Liver (tissue), 9 donors: ENCODE results near the gene CMTM2. TPM values are rescaled to one million over a fixed set of nuclear protein-coding genes. Genes with fewer than 3 reads are reported as not detected.

Experiments
- DNase-seq: peaks from one replicate; pipeline ENCODE4 v3.0.0-alpha.2; 2017; ENCODE audit warnings: low spot score
- H3K27ac ChIP-seq, 2 donors: one replicate each; pipeline ENCODE4 v1.7.0; 2013; ENCODE audit warnings: inconsistent platforms in 2 of 2, low read length in 2 of 2, control low read depth in 1 of 2, low read depth in 1 of 2, mild to moderate bottlenecking in 1 of 2
- H3K27me3 ChIP-seq, 4 donors: one replicate each; pipeline versions ENCODE4 v1.6.1 to v1.7.0; 2013; ENCODE audit warnings: low read length in 3 of 4, inconsistent platforms in 1 of 4, mild to moderate bottlenecking in 1 of 4, moderate library complexity in 1 of 4; ENCODE audit not compliant: control insufficient read depth in 4 of 4, insufficient read depth in 4 of 4
- H3K36me3 ChIP-seq, 4 donors: one replicate each; pipeline versions ENCODE4 v1.6.1 to v1.7.0; 2013; ENCODE audit warnings: low read length in 3 of 4, mild to moderate bottlenecking in 3 of 4, low read depth in 1 of 4, moderate library complexity in 1 of 4; ENCODE audit not compliant: control insufficient read depth in 4 of 4, insufficient read depth in 3 of 4
- H3K4me1 ChIP-seq, 4 donors: one replicate each; pipeline versions ENCODE4 v1.6.1 to v1.7.0; 2013; ENCODE audit warnings: low read length in 3 of 4, mild to moderate bottlenecking in 3 of 4, moderate library complexity in 1 of 4; ENCODE audit not compliant: control insufficient read depth in 4 of 4, insufficient read depth in 4 of 4
- H3K4me3 ChIP-seq, 3 donors: one replicate each; pipeline versions ENCODE4 v1.6.1 to v1.7.0; 2013; ENCODE audit warnings: low read length in 3 of 3, control low read depth in 1 of 3, low read depth in 1 of 3, mild to moderate bottlenecking in 1 of 3
- H3K9ac ChIP-seq, 2 donors: one replicate each; pipeline ENCODE4 v1.7.0; 2013; ENCODE audit warnings: low read length in 2 of 2, mild to moderate bottlenecking in 2 of 2, moderate library complexity in 2 of 2, control low read depth in 1 of 2, low read depth in 1 of 2
- H3K9me3 ChIP-seq, 4 donors: one replicate each; pipeline versions ENCODE4 v1.6.1 to v1.7.0; 2013; ENCODE audit warnings: low read length in 3 of 4; ENCODE audit not compliant: control insufficient read depth in 4 of 4
- FOXA1 ChIP-seq: IDR thresholded peaks from 2 replicates; pipeline ENCODE4 v1.6.1; 2016; ENCODE audit warnings: antibody characterized with exemption
- FOXA2 ChIP-seq: IDR thresholded peaks from 2 replicates; pipeline ENCODE4 v1.6.1; 2016; ENCODE audit warnings: antibody characterized with exemption
- HNF4A ChIP-seq, 2 donors: conservative IDR thresholded peaks; 2 replicates each; pipeline ENCODE4 v1.6.1; 2016; ENCODE audit warnings: antibody characterized with exemption in 2 of 2, mild to moderate bottlenecking in 2 of 2
- HNF4G ChIP-seq: IDR thresholded peaks from 2 replicates; pipeline ENCODE4 v1.6.1; 2016; ENCODE audit warnings: antibody characterized with exemption
- JUND ChIP-seq, 2 donors: IDR thresholded peaks; 2 replicates each; pipeline ENCODE4 v1.6.1; 2016; ENCODE audit warnings: antibody characterized with exemption in 2 of 2
- NR2F2 ChIP-seq: IDR thresholded peaks from 2 replicates; pipeline ENCODE4 v1.6.1; 2016; ENCODE audit warnings: antibody characterized with exemption
- RAD21 ChIP-seq, 2 donors: IDR thresholded peaks; 2 replicates each; pipeline ENCODE4 v1.6.1; 2016; ENCODE audit warnings: antibody characterized with exemption in 2 of 2, mild to moderate bottlenecking in 2 of 2
- RXRA ChIP-seq, 2 donors: IDR thresholded peaks; 2 replicates each; pipeline ENCODE4 v1.6.1; 2017 to 2018; ENCODE audit warnings: antibody characterized with exemption in 2 of 2, mild to moderate bottlenecking in 1 of 2
- SP1 ChIP-seq: IDR thresholded peaks from 2 replicates; pipeline ENCODE4 v1.6.1; 2018; ENCODE audit warnings: antibody characterized with exemption, mild to moderate bottlenecking
- TAF1 ChIP-seq: conservative IDR thresholded peaks from 2 replicates; pipeline ENCODE4 v1.6.1; 2016; ENCODE audit warnings: antibody characterized with exemption, mild to moderate bottlenecking
- YY1 ChIP-seq: IDR thresholded peaks from 2 replicates; pipeline ENCODE4 v1.6.1; 2016; ENCODE audit warnings: antibody characterized with exemption, mild to moderate bottlenecking
- WGBS: extraction: QIAGEN DNeasy Blood & Tissue Kit; methylation state at CpG from one replicate; pipeline ENCODE4 v1.1.7; 2013; 5-methylcytosine and 5-hydroxymethylcytosine counted together
- polyA plus RNA-seq, 2 donors: library from polyadenylated mRNA; stranded (reverse) in 1 of 2; unstranded in 1 of 2; fragments of 200-250 nt in 1 of 2; fragments of >200 nt in 1 of 2; fragmentation: Nextera tagmentation in 1 of 2; extraction: Ambion mirVana in 1 of 2; gene quantifications; one replicate each; pipeline versions ENCODE4 v1.2.1 to v1.2.3, GENCODE V29; 2013 to 2015
- total RNA-seq, 2 donors: library from RNA; depleted of rRNA; stranded (reverse); fragments of >200 nt; gene quantifications; one replicate each; pipeline ENCODE4 v1.2.3, GENCODE V29; 2014
- TF ChIP-seq, protein P1 (sequence below): IDR thresholded peaks from 2 replicates; pipeline ENCODE4 v1.6.1; 2016; ENCODE audit warnings: antibody characterized with exemption
- TF ChIP-seq, protein P2 (sequence below): fragments of 150-350 bp; IDR thresholded peaks from 2 replicates; pipeline ENCODE4 v1.5.1; 2017; ENCODE audit warnings: improper control_type of control experiment, low read depth, low read length; ENCODE audit not compliant: missing input control
- TF ChIP-seq, protein P3 (sequence below): IDR thresholded peaks from 2 replicates; pipeline ENCODE4 v1.6.1; 2016; ENCODE audit warnings: antibody characterized with exemption
- TF ChIP-seq, protein P4 (sequence below): IDR thresholded peaks from 2 replicates; pipeline ENCODE4 v1.6.1; 2016; ENCODE audit warnings: antibody characterized with exemption, mild to moderate bottlenecking
- TF ChIP-seq, protein P5 (sequence below): IDR thresholded peaks from 2 replicates; pipeline ENCODE4 v1.6.1; 2016; ENCODE audit warnings: antibody characterized with exemption
- donor health status: healthy.
- donor health status: healthy.
- donor health status: healthy.
- donor health status: healthy.
- donor health status: healthy.

The CMTM2 gene
- total and polyA plus RNA-seq, 4 donors = 0.50 to 1.1 (median 0.62) TPM

DNA sequence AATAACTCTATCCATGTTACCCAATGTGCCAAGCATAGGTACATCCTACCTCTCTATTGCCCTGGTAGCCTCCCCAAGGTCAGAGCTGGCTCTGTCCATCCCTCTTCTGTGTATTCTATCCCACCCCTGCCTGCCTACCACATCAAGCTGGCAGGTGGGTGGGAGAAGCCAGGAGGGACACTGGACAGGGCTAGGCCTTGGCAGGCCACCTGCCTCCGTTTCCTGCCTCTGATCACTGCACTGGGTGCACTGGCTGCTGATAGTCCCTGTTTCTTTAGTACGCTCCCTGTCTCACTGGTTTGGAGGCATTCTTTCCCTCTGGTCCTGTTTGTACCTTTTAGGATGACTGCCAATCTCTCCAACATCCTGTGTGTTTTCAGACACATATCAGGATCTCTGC is 42.0 kb upstream of the CMTM2 start:
- WGBS = 94% methylated on average over 2 of the region's 2 CpGs
- H3K9me3 ChIP-seq = no peaks in the 10 kb centered on the region
- H3K9ac ChIP-seq = no peak overlapping the region
- H3K4me3 ChIP-seq = no peak overlapping the region
- no peak for DNase-seq
- H3K27ac ChIP-seq = no peak overlapping the region
- TF ChIP-seq, protein P1, sequence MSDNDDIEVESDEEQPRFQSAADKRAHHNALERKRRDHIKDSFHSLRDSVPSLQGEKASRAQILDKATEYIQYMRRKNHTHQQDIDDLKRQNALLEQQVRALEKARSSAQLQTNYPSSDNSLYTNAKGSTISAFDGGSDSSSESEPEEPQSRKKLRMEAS = no peak
- TF ChIP-seq, protein P2, sequence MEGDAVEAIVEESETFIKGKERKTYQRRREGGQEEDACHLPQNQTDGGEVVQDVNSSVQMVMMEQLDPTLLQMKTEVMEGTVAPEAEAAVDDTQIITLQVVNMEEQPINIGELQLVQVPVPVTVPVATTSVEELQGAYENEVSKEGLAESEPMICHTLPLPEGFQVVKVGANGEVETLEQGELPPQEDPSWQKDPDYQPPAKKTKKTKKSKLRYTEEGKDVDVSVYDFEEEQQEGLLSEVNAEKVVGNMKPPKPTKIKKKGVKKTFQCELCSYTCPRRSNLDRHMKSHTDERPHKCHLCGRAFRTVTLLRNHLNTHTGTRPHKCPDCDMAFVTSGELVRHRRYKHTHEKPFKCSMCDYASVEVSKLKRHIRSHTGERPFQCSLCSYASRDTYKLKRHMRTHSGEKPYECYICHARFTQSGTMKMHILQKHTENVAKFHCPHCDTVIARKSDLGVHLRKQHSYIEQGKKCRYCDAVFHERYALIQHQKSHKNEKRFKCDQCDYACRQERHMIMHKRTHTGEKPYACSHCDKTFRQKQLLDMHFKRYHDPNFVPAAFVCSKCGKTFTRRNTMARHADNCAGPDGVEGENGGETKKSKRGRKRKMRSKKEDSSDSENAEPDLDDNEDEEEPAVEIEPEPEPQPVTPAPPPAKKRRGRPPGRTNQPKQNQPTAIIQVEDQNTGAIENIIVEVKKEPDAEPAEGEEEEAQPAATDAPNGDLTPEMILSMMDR = no peak
- TF ChIP-seq HNF4G (no peak), YY1 (no peak), JUND (IDR thresholded peaks at IDR 0.05) (no peak), FOXA2 (no peak), NR2F2 (no peak), SP1 (no peak), TAF1 (no peak), HNF4A (conservative IDR thresholded peaks at IDR 0.05) (no peak)
- TF ChIP-seq, protein P3, sequence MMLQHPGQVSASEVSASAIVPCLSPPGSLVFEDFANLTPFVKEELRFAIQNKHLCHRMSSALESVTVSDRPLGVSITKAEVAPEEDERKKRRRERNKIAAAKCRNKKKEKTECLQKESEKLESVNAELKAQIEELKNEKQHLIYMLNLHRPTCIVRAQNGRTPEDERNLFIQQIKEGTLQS = no peak
- TF ChIP-seq, protein P4, sequence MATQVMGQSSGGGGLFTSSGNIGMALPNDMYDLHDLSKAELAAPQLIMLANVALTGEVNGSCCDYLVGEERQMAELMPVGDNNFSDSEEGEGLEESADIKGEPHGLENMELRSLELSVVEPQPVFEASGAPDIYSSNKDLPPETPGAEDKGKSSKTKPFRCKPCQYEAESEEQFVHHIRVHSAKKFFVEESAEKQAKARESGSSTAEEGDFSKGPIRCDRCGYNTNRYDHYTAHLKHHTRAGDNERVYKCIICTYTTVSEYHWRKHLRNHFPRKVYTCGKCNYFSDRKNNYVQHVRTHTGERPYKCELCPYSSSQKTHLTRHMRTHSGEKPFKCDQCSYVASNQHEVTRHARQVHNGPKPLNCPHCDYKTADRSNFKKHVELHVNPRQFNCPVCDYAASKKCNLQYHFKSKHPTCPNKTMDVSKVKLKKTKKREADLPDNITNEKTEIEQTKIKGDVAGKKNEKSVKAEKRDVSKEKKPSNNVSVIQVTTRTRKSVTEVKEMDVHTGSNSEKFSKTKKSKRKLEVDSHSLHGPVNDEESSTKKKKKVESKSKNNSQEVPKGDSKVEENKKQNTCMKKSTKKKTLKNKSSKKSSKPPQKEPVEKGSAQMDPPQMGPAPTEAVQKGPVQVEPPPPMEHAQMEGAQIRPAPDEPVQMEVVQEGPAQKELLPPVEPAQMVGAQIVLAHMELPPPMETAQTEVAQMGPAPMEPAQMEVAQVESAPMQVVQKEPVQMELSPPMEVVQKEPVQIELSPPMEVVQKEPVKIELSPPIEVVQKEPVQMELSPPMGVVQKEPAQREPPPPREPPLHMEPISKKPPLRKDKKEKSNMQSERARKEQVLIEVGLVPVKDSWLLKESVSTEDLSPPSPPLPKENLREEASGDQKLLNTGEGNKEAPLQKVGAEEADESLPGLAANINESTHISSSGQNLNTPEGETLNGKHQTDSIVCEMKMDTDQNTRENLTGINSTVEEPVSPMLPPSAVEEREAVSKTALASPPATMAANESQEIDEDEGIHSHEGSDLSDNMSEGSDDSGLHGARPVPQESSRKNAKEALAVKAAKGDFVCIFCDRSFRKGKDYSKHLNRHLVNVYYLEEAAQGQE = no peak
- TF ChIP-seq, protein P5, sequence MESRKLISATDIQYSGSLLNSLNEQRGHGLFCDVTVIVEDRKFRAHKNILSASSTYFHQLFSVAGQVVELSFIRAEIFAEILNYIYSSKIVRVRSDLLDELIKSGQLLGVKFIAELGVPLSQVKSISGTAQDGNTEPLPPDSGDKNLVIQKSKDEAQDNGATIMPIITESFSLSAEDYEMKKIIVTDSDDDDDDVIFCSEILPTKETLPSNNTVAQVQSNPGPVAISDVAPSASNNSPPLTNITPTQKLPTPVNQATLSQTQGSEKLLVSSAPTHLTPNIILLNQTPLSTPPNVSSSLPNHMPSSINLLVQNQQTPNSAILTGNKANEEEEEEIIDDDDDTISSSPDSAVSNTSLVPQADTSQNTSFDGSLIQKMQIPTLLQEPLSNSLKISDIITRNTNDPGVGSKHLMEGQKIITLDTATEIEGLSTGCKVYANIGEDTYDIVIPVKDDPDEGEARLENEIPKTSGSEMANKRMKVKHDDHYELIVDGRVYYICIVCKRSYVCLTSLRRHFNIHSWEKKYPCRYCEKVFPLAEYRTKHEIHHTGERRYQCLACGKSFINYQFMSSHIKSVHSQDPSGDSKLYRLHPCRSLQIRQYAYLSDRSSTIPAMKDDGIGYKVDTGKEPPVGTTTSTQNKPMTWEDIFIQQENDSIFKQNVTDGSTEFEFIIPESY = no peak
- no peaks in the 10 kb centered on the region for H3K4me1 ChIP-seq
- no peaks in the 10 kb centered on the region for H3K27me3 ChIP-seq
- peaks cover 4 to 29% (median 14%) of the 10 kb centered on the region in 4 donors for H3K36me3 ChIP-seq

DNA sequence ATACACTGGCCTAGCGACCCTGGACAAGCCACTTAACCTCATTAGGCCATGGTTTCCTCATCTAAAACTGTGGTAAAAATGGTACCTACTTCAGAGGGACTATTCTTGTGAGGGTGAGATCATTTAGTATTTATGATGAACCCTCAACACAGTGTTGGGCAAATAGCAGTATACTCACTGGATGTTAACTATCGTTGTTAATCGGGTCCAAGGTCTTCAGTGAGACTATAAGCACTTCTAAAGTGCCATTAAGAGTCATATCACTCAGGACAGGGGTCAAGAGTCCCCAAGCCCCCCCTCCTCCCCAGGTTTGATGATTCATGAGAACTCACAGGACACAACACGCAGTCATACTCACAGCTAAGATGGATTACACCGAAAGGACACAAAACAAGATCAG is 40.4 kb upstream of the CMTM2 start:
- H3K4me3 ChIP-seq = no peak overlapping the region
- no peaks in the 10 kb centered on the region for H3K4me1 ChIP-seq
- peaks cover 4 to 29% (median 16%) of the 10 kb centered on the region in 4 donors for H3K36me3 ChIP-seq
- no peak overlapping the region for H3K27ac ChIP-seq
- no peak overlapping the region for H3K9ac ChIP-seq
- H3K27me3 ChIP-seq = no peaks in the 10 kb centered on the region
- TF ChIP-seq RXRA (IDR thresholded peaks at IDR 0.05) = no peak
- TF ChIP-seq HNF4A (conservative IDR thresholded peaks at IDR 0.05) = no peak
- TF ChIP-seq, protein P5 = no peak
- no peak for TF ChIP-seq JUND (IDR thresholded peaks at IDR 0.05)
- no peak for TF ChIP-seq TAF1
- no peak for TF ChIP-seq FOXA1
- TF ChIP-seq SP1 = no peak
- TF ChIP-seq FOXA2 = no peak
- no peak for TF ChIP-seq RAD21 (IDR thresholded peaks at IDR 0.05)
- TF ChIP-seq, protein P4 = no peak
- H3K9me3 ChIP-seq = no peaks in the 10 kb centered on the region
- WGBS = 94% methylated on average over 5 of the region's 5 CpGs
- no peak for DNase-seq
